Sigmoid colon (tissue), 7 donors: Measurements from ENCODE around the gene PCDHGA2. TPM values are rescaled to one million over a fixed set of nuclear protein-coding genes. Genes with fewer than 3 reads are reported as not detected.
"Not testable (repeated sequence)": the region's sequence is repeated elsewhere in the genome, so short reads cannot be mapped to it uniquely, and the experiment has no call there.

Source experiments
- DNase-seq: peaks from one replicate; pipeline ENCODE4 v3.0.0-alpha.2; 2019
- H3K27ac ChIP-seq, 4 donors: fragments of 200-600 bp; sonication (generic); one replicate each; pipeline ENCODE4 v1.5.1; 2016 to 2019; ENCODE audit warnings: mild to moderate bottlenecking in 1 of 4
- H3K27me3 ChIP-seq, 3 donors: fragments of 200-600 bp; sonication (generic); one replicate each; pipeline ENCODE4 v1.5.1; 2019; ENCODE audit warnings: mild to moderate bottlenecking in 1 of 3
- H3K36me3 ChIP-seq, 4 donors: fragments of 200-600 bp; sonication (generic); one replicate each; pipeline ENCODE4 v1.5.1; 2016 to 2019
- H3K4me1 ChIP-seq, 4 donors: fragments of 200-600 bp; sonication (generic); one replicate each; pipeline ENCODE4 v1.5.1; 2017 to 2019
- H3K4me3 ChIP-seq, 4 donors: fragments of 200-600 bp; sonication (generic); one replicate each; pipeline ENCODE4 v1.5.1; 2017 to 2019; ENCODE audit warnings: mild to moderate bottlenecking in 2 of 4, moderate library complexity in 1 of 4
- H3K9me3 ChIP-seq, 4 donors: fragments of 200-600 bp in 3 of 4; sonication (generic) in 3 of 4; one replicate each; pipeline versions ENCODE4 v1.5.1 to v1.6.1; 2013 to 2019
- CTCF ChIP-seq, 4 experiments: fragments of 450-650 bp in 3 of 4; fragments of 200-600 bp in 1 of 4; IDR thresholded peaks; one replicate each; pipeline ENCODE4 v1.5.1; 2016 to 2019; ENCODE audit warnings: antibody characterized with exemption in 4 of 4, mild to moderate bottlenecking in 3 of 4, moderate library complexity in 2 of 4
- EP300 ChIP-seq, 4 donors: sonication (generic); formaldehyde crosslinking; IDR thresholded peaks; one replicate each; pipeline ENCODE4 v1.6.1; 2017; ENCODE audit warnings: antibody characterized with exemption in 4 of 4
- POLR2A ChIP-seq, 2 donors: fragments of 450-650 bp; IDR thresholded peaks; one replicate each; pipeline ENCODE4 v1.6.1; 2016; ENCODE audit warnings: antibody characterized with exemption in 2 of 2, mild to moderate bottlenecking in 2 of 2, moderate library complexity in 2 of 2
- POLR2AphosphoS5 ChIP-seq, 4 donors: sonication (generic); formaldehyde crosslinking; IDR thresholded peaks; one replicate each; pipeline ENCODE4 v1.6.1; 2017; ENCODE audit warnings: antibody characterized with exemption in 4 of 4
- WGBS, 2 donors: extraction: QIAGEN DNeasy Blood & Tissue Kit; methylation state at CpG; one replicate each; pipeline ENCODE4 v1.1.7; 2013; 5-methylcytosine and 5-hydroxymethylcytosine counted together
- intact Hi-C: fragments of 100-400 bp; cut with DNase I; formaldehyde crosslinking; loops from one replicate; pipeline ENCODE4 v1.15.1; 2023
- polyA plus RNA-seq, 3 donors: library from polyadenylated mRNA; stranded (reverse); fragments of 200-250 nt; gene quantifications; one replicate each; pipeline ENCODE4 v1.2.3, GENCODE V29; 2013
- total RNA-seq, 4 donors: library from RNA; depleted of rRNA; stranded (reverse); fragments of >200 nt; gene quantifications; one replicate each; pipeline ENCODE4 v1.1.0, GENCODE V29; 2016
- donor health status: healthy with polysubstance abuse.
- donor health status: Bipolar disorder and iron deficiency.
- donor health status: healthy.

The PCDHGA2 gene
- total and polyA plus RNA-seq, 7 donors = 0.47 to 4.9 (median 3.6) TPM; not detected in 2

- peaks cover 23 to 71% (median 47%) of the 10 kb centered on the region in 4 donors for H3K9me3 ChIP-seq
- peaks cover 0 to 21% (median 5%) of the 10 kb centered on the region in 3 donors for H3K27me3 ChIP-seq
Observed at GRCh38 chr5:141330299-141331080, 8.1 kb upstream of the PCDHGA2 start, which contains the start of gene PCDHGA1. Gene PCDHGA1 (plus strand): TSS chr5:141330514.

GRCh38 chr5:141332571-141332970, 6.0 kb upstream of the PCDHGA2 start:
- H3K9me3 ChIP-seq = peaks cover 23 to 78% (median 58%) of the 10 kb centered on the region in 4 donors
- DNase-seq, H3K27ac ChIP-seq, H3K4me1 ChIP-seq, H3K36me3 ChIP-seq, intact Hi-C loops, H3K4me3 ChIP-seq: not testable (repeated sequence)
- peaks cover 0 to 21% (median 5%) of the 10 kb centered on the region in 3 donors for H3K27me3 ChIP-seq
- WGBS, 2 donors = 50 to 72% methylated on average over 39 of the region's 39 CpGs

More at GRCh38 chr5:141330299-141331080, 8.1 kb upstream of the PCDHGA2 start, which contains the start of gene PCDHGA1:
- Histone ChIP-seq H3K36me3 (no peaks in the 10 kb centered on the region), H3K4me3 (peak within 1 kb of the TSS in 1 of 4 donors; percentile 2), H3K27ac (no peak within 1 kb of the TSS), H3K4me1 (peaks cover 0 to 6% (median 0%) of the 10 kb centered on the region in 4 donors)
- TF ChIP-seq POLR2A (IDR thresholded peaks at IDR 0.05) (no peak), EP300 (IDR thresholded peaks at IDR 0.05) (no peak), POLR2AphosphoS5 (IDR thresholded peaks at IDR 0.05) (no peak), CTCF (IDR thresholded peaks at IDR 0.05) (no peak)
- intact Hi-C loops = no loop called here
- 29 to 45% methylated on average over 21 of the region's 21 CpGs for WGBS, 2 donors
- no peak for DNase-seq

- Histone ChIP-seq H3K27me3 (peaks cover 0 to 27% (median 0%) of the 10 kb centered on the region in 3 donors), H3K9me3 (peaks cover 33 to 83% (median 60%) of the 10 kb centered on the region in 4 donors)
- intact Hi-C loops, H3K36me3 ChIP-seq, H3K4me1 ChIP-seq, H3K4me3 ChIP-seq, H3K27ac ChIP-seq, DNase-seq: not testable (repeated sequence)
- 72 to 82% methylated on average over 45 of the region's 45 CpGs for WGBS, 2 donors
Observed at GRCh38 chr5:141340781-141341354, 2.3 kb downstream of the PCDHGA2 start.

GRCh38 chr5:141342773-141343172, 4.2 kb downstream of the PCDHGA2 start:
- Histone ChIP-seq H3K4me3 (no peak overlapping the region), H3K36me3 (no peaks in the 10 kb centered on the region), H3K4me1 (no peaks in the 10 kb centered on the region), H3K27me3 (peaks cover 0 to 37% (median 0%) of the 10 kb centered on the region in 3 donors), H3K27ac (no peak overlapping the region), H3K9me3 (peaks cover 31 to 89% (median 58%) of the 10 kb centered on the region in 4 donors)
- 10 to 21% methylated on average over 1 of the region's 1 CpG for WGBS, 2 donors
- no peak for DNase-seq
- intact Hi-C loops = no loop called here
- no peak for TF ChIP-seq POLR2AphosphoS5 (IDR thresholded peaks at IDR 0.05)
- no peak for TF ChIP-seq EP300 (IDR thresholded peaks at IDR 0.05)
- TF ChIP-seq POLR2A (IDR thresholded peaks at IDR 0.05) = no peak
- TF ChIP-seq CTCF (IDR thresholded peaks at IDR 0.05) = no peak

GRCh38 chr5:141343242-141343952, 4.8 kb downstream of the PCDHGA2 start, which contains the start of gene PCDHGA3:
Gene PCDHGA3 (plus strand): TSS chr5:141343829. CDS start chr5:141344034, 205 bp downstream.
- H3K27me3 ChIP-seq = peaks cover 0 to 37% (median 0%) of the 10 kb centered on the region in 3 donors

More at GRCh38 chr5:141343242-141343952, 4.8 kb downstream of the PCDHGA2 start, which contains the start of gene PCDHGA3:
- intact Hi-C loops = no loop called here
- Histone ChIP-seq H3K27ac (no peak within 1 kb of the TSS), H3K9me3 (peaks cover 31 to 88% (median 54%) of the 10 kb centered on the region in 4 donors), H3K4me3 (peak within 1 kb of the TSS in 2 of 4 donors; percentile 13 to 22), H3K36me3 (no peaks in the 10 kb centered on the region), H3K4me1 (no peaks in the 10 kb centered on the region)
- TF ChIP-seq CTCF (IDR thresholded peaks at IDR 0.05) = no peak
- TF ChIP-seq EP300 (IDR thresholded peaks at IDR 0.05) = no peak
- no peak for TF ChIP-seq POLR2AphosphoS5 (IDR thresholded peaks at IDR 0.05)
- no peak for TF ChIP-seq POLR2A (IDR thresholded peaks at IDR 0.05)
- no peak for DNase-seq
- 33 to 37% methylated on average over 9 of the region's 9 CpGs for WGBS, 2 donors
